ENCODE results near the gene BTF3.
"Not testable (repeated sequence)": the region's sequence is repeated elsewhere in the genome, so short reads cannot be mapped to it uniquely, and the experiment has no call there.

BTF3 gene

DNA sequence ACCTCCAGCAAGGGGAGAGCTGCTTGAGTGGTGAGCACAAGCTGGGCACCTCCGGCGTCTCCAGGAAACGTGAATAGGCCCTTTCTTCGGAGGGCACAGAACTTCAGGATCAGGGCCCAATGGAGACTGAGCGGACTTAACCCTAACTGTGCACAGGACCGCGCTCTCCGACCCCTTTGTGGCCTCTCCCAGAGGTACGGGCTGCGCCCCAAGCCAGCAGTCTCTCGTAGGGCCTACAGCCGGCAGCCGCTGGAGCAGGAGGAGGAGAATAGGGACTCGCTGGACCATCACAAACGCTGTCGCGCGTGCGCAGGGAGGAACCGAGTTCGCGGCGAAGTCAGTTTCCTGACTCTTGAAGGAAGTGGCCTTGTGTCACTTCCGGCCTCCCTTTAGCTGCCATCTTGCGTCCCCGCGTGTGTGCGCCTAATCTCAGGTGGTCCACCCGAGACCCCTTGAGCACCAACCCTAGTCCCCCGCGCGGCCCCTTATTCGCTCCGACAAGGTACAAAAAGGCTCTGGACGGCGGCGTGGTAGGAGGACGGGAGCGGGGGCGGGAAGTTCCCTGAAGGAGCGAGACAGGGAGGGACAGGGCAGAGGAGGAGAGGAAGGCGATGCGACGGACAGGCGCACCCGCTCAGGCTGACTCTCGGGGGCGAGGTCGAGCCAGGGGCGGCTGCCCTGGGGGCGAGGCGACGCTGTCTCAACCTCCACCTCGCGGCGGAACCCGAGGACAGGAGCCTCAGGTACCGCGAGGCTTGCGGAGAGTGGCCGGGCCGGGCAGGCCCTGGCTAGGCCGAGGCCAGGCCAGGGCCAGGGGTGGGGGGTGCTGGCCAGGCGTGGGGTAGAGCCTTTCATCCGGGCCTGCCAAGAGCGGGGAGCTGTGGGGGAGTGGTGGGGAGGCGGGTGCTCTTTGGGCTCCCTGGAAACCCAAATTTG is at the start of gene BTF3:
Gene BTF3 (plus strand): TSS at position 386 of the 936 bp plus-strand sequence. CDS start 226 bp downstream, at position 612.
- DNase-seq = peak; percentile 94

DNA sequence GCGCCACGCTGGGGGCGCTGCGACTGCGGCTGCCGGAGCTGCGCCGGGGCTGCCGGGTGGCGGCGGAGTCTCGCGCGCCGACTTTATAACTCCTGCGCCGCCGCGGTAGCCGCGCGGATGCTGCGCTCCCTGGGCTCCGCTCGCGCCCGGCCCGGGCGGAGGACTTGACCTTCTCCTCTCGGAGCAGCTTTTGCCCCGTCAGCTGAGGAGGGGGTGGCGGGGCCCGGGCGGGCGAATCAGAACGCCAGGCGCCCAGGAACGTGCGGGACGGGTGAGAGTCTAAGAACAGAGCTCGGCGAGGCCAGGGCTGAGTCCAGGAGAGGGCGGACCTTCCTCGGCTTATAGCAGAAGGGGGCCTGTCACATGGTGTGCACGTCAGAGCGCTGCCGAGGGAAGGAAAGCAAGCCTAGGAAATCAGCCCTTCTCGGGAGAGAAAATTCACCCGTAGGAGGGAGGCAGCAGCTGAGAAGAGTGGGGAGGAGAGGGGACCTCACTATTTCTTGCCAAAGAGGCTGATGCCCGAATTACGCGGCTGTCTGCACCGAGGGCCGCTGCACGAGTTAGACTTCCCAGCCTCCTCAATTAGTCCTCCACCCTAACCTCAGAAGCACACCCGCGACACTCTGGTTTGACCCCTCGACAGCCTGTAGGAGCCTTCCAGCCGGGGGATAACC is 49.6 kb upstream of the BTF3 start, which contains the start of gene FOXD1:
Gene FOXD1 (minus strand): TSS at position 315 of the 674 bp plus-strand sequence. CDS start 415 bp downstream, outside the sequence.
- peak; percentile 89 for DNase-seq

DNA sequence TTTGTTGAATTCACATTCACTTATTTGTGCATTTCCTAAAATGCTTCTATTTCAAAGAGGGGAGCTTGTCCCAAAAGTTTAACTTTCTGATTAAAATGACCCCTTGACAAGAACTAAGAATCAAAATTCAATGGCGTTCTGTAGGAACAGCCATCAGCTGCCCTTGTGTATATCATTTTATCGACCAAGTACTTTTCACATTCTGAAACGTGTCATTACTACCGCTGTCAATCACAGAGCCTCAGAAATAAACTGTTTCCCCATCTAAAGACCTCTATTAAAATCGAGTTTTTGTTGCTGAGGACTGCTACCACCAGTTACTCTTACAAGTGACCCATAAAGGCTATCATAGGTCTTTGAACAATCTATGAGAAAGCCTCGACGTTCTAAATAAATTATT is 48.1 kb upstream of the BTF3 start:
- no peak for DNase-seq

DNA sequence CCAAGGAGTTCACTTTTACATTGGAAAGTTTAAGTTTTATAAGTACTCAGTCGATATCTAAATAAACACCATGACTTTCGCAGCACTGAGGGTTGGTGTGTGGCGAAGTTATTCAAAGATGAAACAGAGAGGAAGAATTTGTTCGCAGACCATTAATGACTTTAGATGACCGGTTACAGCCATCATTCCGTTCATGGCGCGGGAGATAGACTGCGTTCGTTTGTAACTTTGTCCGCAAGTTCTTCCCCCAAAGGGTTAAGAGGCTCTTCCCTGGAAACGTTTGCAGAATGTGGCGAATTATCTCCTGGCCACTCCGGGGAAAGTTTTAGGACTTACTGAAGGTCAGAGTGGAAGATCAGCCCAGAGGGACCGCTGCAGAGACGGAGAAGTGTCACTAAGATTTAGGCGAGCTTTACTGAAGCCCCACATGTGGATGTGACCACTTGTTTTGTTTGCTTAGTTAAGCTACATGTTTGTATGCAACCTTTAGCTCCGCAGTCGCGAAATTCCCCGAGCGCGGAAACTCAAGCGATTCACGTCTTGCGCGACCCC is 47.5 kb upstream of the BTF3 start:
- no peak for DNase-seq

DNA sequence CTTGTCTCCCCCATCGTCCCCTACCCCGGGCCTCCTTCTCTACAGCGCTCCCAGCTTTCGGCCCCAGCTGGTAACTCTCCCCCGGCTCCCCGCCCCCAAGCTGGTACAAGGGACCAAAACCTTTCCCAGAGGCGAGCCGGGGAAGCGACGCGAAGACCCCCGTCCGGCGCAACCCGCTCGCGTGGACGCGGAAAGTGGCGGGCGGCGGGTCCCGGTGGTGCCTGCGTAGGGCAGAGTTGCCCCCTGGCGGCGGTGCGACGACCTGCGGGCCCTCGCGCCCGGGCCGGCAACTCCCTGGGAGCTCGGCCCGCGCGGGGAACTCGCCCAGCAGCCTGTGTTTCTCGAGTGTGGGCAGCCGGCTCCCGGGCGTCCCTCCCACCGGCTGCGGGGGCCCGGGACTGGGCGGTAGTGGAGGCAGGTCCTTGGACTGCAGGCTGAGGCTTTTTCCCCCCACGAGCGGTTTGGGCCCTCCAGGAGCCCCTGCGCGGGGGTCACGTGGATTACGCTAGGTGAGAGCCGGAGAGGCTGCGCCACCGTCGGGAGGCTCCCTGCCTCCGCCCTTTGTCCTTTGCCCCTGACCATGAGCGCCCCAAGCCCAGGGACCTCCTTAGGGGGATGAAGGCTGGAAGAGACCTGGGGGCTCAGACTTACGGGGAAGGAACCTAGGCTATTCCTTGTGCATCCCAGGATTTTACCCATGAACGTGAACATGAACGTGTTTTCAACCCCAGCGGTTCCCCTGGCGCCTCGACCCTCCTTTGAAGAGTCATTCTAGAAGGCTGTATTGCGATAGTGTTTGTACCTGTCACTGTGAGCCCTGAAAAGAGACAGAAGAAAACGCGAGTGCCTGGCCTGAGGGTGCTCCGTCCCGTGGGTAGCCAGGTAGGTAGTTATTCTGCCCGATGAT is 46.8 kb upstream of the BTF3 start:
- peak; percentile 54 for DNase-seq

DNA sequence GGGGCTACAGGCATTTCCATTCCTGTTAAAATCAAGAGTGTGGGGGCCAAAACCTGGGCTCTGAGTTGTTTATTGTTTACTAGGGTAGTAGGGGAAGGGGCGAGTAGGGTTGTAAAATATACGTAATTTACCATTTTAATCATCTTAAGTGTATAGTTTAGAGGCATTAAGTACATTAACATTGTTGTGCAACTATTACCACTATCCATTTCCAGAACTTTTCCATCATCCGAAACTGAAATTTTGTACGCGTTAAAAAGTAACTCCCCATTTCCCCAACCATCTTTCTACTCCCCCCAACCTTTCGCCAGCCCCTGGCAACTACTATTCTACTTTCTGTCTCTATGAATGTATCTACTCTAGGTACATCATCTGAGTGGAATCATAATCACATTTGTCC is 46.0 kb upstream of the BTF3 start:
- no peak for DNase-seq

DNA sequence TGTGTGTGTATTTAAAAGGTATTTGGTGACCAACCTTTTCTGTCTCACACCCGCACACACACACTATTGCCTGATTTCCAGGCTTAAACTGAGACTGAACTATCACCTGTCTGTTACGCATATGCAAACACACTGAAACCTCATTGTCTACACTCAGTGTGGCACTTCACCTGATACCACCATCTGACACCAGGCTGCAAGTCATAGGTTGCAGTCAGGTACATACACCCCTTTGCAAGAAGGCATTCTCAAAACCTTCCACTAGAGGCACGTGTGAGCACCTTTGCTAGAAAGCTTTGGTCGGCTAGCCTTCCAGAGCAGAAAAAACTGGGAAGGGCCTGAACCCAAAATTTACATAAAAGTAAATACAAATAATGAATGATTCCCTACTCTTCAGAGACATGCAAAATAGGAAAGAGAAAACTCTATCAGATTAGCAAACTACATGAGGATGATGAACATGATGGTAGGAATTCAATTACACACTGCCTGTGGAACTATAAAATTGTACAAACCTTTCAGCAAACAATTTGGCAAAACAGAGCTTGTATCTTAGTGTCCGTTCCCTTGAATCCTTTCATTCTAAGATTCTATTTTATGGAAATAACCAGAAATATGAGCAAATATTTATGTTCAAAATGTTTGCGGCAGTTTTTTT is 43.7 kb upstream of the BTF3 start:
- peak; percentile 91 for DNase-seq

DNA sequence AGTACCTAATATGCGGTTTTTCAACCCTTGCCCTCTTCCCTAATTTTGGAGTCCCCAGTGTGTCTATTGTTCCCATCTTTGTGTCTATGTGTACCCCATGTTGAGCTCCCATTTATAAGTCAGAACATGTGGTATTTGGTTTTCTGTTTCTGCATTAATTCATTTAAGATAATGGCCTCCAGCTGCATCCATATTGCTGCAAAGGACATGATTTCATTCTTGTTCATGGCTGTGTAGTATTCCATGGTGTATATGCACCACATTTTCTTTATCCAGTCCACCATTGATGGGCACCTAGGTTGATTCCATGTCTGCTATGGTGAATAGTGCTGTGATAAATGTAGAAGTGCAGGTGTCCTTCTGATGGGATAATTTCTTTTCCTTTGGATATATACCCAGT is 41.8 kb upstream of the BTF3 start:
- not testable (repeated sequence) for DNase-seq

DNA sequence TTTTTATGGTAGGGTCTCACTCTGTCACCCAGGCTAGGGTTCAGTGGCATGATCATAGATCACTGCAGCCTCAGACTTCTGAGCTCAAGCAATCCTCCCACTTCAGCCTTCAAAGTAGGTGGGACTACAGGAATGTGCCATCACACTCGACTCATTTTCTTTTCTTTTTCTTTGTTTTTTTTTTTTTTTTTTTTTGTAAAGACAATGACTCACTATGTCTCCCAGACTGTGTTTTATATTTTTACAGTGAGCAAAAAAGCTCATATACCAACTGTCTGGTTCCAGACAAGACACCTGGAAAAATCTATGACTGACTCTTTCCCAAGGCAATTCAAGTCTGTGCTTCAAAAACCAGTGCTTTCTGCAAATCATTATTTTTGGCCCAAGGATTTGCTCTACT is 38.9 kb upstream of the BTF3 start:
- DNase-seq = no peak

DNA sequence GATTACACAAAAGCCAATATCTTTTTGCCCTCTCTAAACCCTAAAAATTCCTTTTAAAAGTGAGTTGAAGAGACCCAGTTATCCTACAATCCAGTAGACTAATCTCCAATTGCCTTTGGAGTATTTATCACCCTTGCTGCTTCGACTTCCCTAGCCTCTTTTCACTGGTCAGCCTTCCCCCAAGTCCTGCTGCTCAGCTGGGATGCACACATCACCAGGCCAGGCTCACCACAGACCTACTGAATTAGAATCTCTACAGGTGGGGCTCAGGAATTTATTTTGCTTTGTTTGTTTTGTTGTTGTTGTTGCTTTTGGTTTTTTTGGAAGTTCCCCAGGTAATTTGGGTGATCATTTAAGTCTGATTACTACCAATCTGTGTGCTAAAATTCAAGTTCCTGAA is 38.1 kb upstream of the BTF3 start:
- DNase-seq = no peak

DNA sequence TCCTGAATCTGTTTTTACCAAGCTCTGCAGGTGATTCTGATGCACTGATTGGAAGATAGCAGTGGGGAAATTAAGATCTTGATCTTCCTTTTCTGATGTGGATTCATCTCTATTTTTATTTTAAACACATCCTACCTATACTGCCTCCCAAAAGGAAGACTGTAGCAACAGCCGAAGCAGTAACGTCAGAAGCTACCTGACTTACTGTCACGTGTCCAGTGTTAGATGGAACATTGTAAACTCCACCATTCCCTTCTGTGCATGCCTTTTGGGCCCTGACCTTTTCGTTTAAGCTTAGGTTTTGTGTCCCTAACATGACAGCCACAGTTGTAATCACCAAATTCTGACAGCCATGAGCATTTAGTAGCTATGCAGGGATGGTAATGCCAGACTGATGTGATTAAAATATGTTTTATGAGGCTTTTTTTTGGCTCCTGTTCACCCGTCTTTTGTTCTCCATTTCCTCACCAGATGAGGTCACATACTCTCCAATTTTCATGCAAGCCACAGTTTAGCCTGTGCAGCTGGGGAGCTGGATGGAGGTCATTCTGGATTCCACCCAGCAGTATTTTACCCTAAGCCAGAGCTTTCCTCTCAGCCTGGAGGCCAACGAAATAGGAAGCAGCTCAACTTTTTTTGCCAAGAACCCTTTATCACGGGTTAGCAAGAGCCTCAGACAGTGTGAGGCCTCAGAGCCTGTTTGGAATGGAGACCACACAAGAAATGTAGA is 34.1 kb upstream of the BTF3 start:
- no peak for DNase-seq

DNA sequence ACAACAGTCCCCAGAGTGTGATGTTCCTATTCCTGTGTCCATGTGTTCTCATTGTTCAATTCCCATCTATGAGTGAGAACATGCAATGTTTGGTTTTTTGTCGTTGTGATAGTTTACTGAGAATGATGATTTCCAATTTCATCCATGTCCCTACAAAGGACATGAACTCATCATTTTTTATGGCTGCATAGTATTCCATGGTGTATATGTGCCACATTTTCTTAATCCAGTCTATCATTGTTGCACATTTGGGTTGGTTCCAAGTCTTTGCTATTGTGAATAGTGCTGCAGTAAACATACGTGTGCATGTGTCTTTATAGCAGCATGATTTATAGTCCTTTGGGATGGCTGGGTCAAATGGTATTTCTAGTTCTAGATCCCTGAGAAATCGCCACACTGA is 29.6 kb upstream of the BTF3 start:
- not testable (repeated sequence) for DNase-seq

DNA sequence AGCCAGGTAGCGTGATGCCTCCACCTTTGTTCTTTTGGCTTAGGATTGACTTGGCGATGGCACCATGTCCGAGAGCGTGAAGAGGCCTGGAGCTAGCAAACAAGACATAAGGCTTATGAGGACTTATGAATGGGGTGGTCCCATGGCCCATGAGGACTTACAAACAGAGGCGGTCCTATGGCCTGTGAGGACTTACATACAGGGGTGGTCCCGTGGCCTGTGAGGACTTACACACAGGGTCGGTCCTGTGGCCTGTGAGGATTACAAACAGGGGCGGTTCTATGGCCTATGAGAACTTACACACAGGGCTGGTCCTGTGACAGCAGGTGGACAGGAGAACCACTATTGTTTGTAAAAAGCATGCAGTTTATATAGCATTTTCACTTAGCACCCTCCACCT is 28.4 kb upstream of the BTF3 start:
- DNase-seq = no peak

DNA sequence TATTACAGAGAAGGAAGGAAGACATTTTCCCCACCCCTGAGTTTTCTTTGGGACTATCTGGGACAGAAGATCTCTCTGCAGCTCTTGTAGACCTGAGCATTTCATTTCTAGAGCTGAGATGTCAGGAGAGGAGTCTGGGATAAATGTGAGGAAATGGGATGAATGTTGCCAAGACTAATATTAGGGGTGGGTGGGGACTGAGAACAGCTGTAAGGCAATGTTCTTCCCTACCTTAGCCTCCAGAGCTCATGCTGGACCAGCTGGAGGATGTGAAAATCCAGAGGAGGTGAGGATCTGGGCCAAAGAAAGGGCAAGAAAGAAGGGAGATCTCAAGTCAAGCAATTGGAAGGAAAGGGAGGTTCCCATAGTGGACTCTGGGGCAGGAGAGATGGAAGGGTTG is 26.6 kb upstream of the BTF3 start:
- no peak for DNase-seq

DNA sequence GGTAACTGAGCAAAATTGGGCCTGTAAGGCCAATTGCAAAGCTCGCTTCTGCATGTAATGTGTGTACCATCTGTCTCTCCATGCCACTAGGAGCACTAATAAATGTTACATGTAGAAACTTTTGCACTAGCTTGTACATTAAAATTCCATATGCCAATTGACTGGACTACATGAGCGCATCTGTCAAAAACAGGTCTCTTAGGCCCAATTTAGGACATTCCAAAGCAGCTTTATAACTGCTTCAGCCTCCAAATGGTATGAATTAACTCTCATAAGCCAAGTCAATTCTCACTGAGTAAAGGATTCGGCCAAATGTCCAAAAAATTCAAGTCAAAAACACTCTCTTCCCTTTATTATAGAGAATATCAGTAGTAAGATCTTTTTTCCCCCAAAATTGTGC is 26.1 kb upstream of the BTF3 start:
- no peak for DNase-seq

DNA sequence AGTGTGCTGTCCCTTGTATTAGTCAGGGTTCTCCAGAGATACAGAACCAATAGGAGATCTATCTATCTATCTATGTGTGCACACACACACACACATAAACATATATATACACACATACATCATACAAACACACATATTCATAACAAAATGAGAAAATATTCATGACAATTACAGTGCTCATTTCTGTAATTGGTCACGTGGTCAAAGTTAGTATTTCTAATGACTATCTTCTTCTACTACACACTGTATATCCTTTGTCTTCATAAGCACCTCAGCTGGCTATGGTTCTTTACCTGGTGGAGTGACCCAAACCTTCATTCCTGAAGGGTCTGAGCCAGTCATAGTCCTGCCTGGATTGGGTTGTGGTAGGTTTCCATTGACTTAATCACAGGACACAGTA is 17.7 kb upstream of the BTF3 start:
- DNase-seq = no peak

DNA sequence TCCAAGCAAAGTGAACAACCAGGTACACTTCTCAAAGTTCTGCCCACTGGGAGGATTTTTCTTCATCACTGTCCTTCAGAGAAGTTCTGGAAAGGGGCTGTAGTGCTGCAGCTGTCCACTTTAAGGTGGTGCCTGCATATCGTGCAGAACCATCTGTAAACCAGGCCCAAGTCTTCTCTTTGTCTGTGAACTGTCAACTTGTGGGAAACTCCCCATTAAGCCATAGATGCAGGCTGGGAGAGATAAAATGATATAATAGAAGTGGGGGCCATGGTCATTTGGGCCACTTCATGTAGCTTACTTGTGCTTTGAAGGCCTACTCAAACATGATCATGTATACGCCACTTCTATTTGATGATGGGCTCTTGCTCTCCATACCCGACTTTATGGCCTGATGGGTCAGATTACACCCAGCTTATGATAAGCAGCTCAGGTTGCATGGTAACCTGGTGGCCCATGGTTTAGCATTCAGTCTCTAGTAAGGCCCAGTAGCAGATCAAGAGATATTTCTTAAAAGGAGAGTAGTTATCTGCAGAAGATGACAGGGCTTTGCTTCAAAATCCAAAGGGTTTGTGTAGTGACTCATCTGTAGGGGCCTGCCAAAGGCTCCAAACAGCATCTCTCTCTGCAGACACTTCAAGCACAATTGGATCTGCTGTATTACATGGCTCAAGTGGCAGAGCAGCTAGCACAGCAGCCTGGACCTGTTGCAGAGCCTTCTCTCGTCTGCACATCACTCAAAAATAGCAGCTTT is 15.7 kb upstream of the BTF3 start:
- DNase-seq = peak; percentile 69

DNA sequence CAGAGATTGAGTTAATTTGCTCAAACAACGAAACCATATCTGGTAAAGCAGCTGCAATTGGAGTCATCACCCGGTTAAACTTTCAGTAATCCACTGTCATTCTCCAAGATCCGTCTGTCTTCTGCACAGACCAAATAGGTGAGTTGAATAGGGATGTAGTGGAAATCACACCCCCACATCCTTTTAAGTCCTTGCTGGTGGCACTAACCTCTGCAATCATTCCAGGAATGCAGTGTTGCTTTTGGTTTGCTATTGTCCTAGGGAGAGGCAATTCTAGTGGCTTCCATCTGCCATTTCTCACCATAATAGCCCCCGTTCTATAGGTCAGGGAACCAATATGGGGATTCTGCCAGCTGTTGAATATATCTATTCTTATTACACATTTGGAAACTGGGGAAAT is 14.6 kb upstream of the BTF3 start:
- DNase-seq = no peak

DNA sequence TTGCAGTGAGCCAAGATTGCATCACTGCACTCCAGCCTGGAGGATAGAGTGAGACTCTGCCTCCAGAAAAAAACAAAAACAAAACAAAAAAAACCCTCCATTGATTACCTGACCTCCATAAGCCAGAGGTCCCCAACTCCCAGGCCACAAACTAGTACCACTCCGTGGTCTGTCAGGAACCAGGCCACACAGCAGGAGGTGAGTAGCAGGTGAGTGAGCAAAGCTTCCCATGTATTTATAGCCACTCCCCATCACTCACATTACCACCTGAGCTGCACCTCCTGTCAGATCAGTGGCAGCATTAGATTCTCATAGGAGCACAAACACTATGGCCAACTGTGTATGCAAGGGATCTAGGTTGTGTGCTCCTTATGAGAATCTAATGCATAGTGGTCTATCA is 13.7 kb upstream of the BTF3 start:
- no peak for DNase-seq

DNA sequence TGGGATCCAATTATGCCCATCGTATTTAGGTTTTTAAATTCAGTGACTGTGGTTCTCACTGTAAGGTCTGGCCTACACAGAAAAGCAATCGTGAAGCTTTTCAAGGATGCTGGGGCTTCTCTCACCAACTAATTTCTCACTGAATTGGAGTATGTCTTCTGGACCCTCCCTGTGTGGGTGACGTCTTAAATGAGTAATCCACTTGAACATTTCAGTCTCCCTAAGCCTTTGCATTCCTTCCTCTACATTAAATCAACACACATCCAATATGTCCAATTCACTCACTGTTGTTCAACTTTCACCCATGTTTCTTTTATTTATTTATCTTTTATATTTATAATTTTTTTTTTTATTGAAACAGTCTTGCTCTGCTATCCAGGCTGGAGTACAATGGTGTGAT is 12.5 kb upstream of the BTF3 start:
- no peak for DNase-seq

All from NCI-H345 (cell line).